Body of pancreas (tissue), 4 donors: ENCODE results near the gene PPIG. TPM values are rescaled to one million over a fixed set of nuclear protein-coding genes. Genes with fewer than 3 reads are reported as not detected.

Source experiments
- ATAC-seq: fragments of 150-250 bp; one replicate; pipeline ENCODE4 v1.9.1; 2016
- DNase-seq, 4 donors: peaks; one replicate each; pipeline ENCODE4 v3.0.0-alpha.2; 2019
- H3K27ac ChIP-seq, 4 donors: fragments of 200-600 bp; sonication (generic); 1 replicate in 3 of 4; 2 replicates in 1 of 4; pipeline versions ENCODE4 v1.5.1 to v1.6.1; 2016 to 2019; ENCODE audit warnings: mild to moderate bottlenecking in 1 of 4, mixed read lengths in 1 of 4, moderate library complexity in 1 of 4
- H3K27me3 ChIP-seq, 2 donors: fragments of 200-600 bp; sonication (generic); one replicate each; pipeline ENCODE4 v1.6.0; 2016; ENCODE audit warnings: mild to moderate bottlenecking in 1 of 2
- H3K36me3 ChIP-seq, 2 donors: fragments of 200-600 bp; sonication (generic); replicated peaks in 1 of 2; 2 replicates each; pipeline ENCODE4 v1.5.1; 2016; ENCODE audit warnings: low read depth in 2 of 2; ENCODE audit not compliant: insufficient read depth in 1 of 2
- H3K4me1 ChIP-seq: fragments of 200-600 bp; sonication (generic); one replicate; pipeline ENCODE4 v1.6.0; 2016
- H3K4me3 ChIP-seq, 2 donors: fragments of 200-600 bp; sonication (generic); 1 replicate in 1 of 2; 2 replicates in 1 of 2; pipeline ENCODE4 v1.5.1; 2016 to 2019
- H3K9me3 ChIP-seq, 3 donors: fragments of 200-600 bp; sonication (generic); 1 replicate in 2 of 3; 2 replicates in 1 of 3; pipeline ENCODE4 v1.5.1; 2016
- POLR2A ChIP-seq, 3 donors: fragments of 450-650 bp; IDR thresholded peaks; one replicate each; pipeline ENCODE4 v1.6.1; 2016; ENCODE audit warnings: antibody characterized with exemption in 3 of 3, mild to moderate bottlenecking in 2 of 3
- WGBS, 2 donors: methylation state at CpG; one replicate each; pipeline ENCODE4 v1.1.5; 2017; 5-methylcytosine and 5-hydroxymethylcytosine counted together
- intact Hi-C: fragments of 100-400 bp; cut with DNase I; formaldehyde crosslinking; loops from one replicate; pipeline ENCODE4 v1.15.1; 2023
- total RNA-seq, 2 donors: library from RNA; depleted of rRNA; stranded (reverse); fragments of >200 nt; gene quantifications; one replicate each; pipeline ENCODE4 v1.1.0, GENCODE V29; 2016
- TF ChIP-seq, protein P1 (sequence below), 7 experiments: fragments of 450-650 bp in 4 of 7; fragments of 200-600 bp in 3 of 7; sonication (generic) in 3 of 7; IDR thresholded peaks; one replicate each; pipeline ENCODE4 v1.5.1; 2016 to 2019; ENCODE audit warnings: antibody characterized with exemption in 7 of 7

The PPIG gene
- total RNA-seq, 2 donors from 2014 or later = 22.3 to 25.1 TPM

DNA sequence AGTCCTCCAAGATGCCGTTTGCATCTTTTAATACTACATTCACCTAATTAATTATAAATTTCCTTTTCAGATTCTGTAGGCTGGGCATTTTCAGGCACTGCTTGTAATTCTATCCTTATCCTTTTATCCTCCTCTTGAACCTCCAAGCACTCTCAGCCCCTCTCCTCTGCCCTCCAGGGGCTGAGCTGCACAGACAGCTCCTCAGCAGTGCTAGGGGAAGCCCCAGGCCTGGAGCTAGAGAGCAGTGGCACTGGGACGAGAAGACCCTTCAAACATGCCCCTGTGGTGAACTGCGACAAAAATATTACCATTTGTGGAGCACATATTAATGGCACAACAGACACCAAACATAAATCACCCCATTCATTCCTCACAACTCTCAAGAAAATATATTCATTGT is 77.1 kb downstream of the PPIG start:
- Histone ChIP-seq H3K27me3 (no peaks in the 10 kb centered on the region), H3K36me3 (no peaks in the 10 kb centered on the region), H3K4me3 (no peak overlapping the region), H3K4me1 (no peaks in the 10 kb centered on the region), H3K9me3 (no peaks in the 10 kb centered on the region), H3K27ac (no peak overlapping the region)
- DNase-seq = no peak
- WGBS, 2 donors = 65 to 68% methylated on average over 3 of the region's 3 CpGs
- intact Hi-C loops = no loop called here
- no peak for ATAC-seq
- TF ChIP-seq, protein P1, sequence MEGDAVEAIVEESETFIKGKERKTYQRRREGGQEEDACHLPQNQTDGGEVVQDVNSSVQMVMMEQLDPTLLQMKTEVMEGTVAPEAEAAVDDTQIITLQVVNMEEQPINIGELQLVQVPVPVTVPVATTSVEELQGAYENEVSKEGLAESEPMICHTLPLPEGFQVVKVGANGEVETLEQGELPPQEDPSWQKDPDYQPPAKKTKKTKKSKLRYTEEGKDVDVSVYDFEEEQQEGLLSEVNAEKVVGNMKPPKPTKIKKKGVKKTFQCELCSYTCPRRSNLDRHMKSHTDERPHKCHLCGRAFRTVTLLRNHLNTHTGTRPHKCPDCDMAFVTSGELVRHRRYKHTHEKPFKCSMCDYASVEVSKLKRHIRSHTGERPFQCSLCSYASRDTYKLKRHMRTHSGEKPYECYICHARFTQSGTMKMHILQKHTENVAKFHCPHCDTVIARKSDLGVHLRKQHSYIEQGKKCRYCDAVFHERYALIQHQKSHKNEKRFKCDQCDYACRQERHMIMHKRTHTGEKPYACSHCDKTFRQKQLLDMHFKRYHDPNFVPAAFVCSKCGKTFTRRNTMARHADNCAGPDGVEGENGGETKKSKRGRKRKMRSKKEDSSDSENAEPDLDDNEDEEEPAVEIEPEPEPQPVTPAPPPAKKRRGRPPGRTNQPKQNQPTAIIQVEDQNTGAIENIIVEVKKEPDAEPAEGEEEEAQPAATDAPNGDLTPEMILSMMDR (IDR thresholded peaks at IDR 0.05) = no peak
- no peak for TF ChIP-seq POLR2A (IDR thresholded peaks at IDR 0.05)

DNA sequence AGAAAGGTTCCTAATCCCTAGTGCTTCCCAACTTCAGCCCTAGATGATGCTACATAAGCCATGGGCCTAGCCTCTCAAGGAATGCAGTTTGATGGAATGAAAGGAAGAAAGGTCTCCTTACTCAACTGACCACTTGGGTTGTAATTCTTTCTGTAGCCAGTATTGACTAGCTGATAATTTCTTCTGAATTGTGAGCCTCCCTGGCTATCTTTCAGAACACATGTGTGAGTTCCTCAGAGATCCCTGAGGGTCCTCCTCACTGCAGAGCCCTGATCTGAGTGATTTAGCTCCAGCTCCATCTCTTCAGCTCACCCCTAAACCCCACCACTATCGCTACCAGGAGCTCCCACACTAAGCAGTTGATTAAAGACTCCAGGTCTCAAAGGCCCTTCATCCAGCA is 78.6 kb downstream of the PPIG start:
- no peaks in the 10 kb centered on the region for H3K36me3 ChIP-seq
- intact Hi-C loops = no loop called here
- no peak for DNase-seq
- 75 to 92% methylated on average over 1 of the region's 1 CpG for WGBS, 2 donors
- H3K27me3 ChIP-seq = no peaks in the 10 kb centered on the region
- H3K4me3 ChIP-seq = no peak overlapping the region
- no peak for TF ChIP-seq POLR2A (IDR thresholded peaks at IDR 0.05)
- TF ChIP-seq, protein P1 (IDR thresholded peaks at IDR 0.05) = no peak
- no peaks in the 10 kb centered on the region for H3K9me3 ChIP-seq
- no peak for ATAC-seq
- no peak overlapping the region for H3K27ac ChIP-seq
- H3K4me1 ChIP-seq = no peaks in the 10 kb centered on the region

DNA sequence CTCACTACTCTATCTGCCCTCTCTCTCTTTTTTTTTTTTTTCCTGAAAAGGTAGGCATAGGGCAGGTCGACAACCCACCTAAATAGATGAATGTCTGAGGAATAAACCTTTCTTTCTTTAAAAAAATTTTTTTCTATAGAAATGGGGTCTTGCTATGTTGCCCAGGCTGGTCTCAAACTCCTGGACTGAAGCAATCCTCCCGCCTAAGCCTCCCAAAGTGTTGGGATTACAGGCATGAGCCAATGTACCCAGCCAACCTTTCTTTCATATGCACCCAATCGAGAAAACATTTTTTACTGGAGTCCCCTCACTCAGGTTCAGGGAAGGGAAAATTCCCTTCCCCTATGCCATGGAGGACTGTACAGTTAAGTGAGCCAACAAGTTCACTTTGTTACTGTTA is 79.1 kb downstream of the PPIG start:
- H3K27ac ChIP-seq = no peak overlapping the region
- ATAC-seq (no peak), DNase-seq (no peak)
- no peak for TF ChIP-seq POLR2A (IDR thresholded peaks at IDR 0.05)
- TF ChIP-seq, protein P1 (IDR thresholded peaks at IDR 0.05) = no peak
- H3K36me3 ChIP-seq = no peaks in the 10 kb centered on the region
- intact Hi-C loops = no loop called here
- no peaks in the 10 kb centered on the region for H3K27me3 ChIP-seq
- WGBS, 2 donors = 85 to 90% methylated on average over 3 of the region's 3 CpGs
- H3K4me1 ChIP-seq = peaks cover 3% of the 10 kb centered on the region
- H3K4me3 ChIP-seq = no peak overlapping the region
- no peaks in the 10 kb centered on the region for H3K9me3 ChIP-seq

DNA sequence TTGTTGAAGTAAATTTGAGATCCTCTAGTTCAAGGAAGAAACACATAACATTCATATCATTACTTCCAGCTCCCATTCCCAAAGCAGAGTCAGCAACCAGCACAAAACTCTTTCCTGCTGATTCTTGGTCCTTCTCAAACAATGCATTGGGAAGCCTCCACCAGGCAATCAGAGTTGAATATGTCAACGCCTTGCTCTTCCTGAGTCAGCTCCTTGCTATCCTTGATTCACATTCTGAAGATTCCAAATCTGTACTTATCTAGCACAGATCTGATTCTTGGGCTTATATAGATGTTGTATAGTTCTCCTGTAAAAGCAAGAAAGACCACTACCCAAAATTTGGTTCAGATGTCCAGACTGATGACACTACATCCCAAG is 80.4 kb downstream of the PPIG start:
- ATAC-seq (no peak), DNase-seq (no peak)
- Histone ChIP-seq H3K36me3 (no peaks in the 10 kb centered on the region), H3K9me3 (no peaks in the 10 kb centered on the region), H3K4me1 (peaks cover 5% of the 10 kb centered on the region), H3K27me3 (no peaks in the 10 kb centered on the region), H3K27ac (no peak overlapping the region), H3K4me3 (no peak overlapping the region)
- WGBS, 2 donors = 81 to 92% methylated on average over 1 of the region's 1 CpG
- no peak for TF ChIP-seq POLR2A (IDR thresholded peaks at IDR 0.05)
- TF ChIP-seq, protein P1 (IDR thresholded peaks at IDR 0.05) = no peak
- intact Hi-C loops = no loop called here
